ENCODE data around the gene MYO1G.

DNA sequence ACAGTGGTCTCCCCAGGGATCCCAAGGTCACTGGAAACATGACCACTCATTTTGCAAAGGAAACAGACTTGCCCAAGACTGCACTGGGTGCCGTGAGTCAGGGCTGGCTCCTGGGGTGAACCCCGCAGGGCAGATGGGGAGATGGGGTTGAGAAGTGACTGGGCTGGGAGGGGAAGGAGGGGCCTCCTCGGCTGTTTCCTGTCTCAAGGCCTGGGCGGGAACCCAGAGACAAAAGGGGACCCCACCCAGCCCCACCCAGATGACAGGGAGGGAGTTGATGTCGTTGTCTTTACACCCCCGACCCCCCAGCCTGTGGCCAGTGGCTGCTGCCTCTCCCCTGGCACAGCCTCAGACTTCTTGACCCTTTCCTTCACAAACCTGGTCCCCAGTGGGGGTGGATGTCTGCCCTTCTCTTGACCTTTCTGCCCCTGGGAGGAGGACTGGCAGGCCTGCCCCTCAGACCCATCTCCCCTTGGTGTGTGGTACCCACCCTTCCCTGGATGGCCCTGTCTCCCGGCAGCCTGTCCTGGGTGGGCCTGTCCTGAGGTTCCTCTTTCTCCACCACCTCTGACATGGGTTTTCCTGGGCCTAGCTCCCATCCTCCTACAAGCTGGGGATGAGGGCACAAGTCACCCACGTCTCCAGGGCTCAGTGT lies 1.4 kb downstream of the MYO1G start:
- TF ChIP-seq KLF1 (tag; IDR thresholded peaks at IDR 0.05) (no peak), ATF7 (IDR thresholded peaks at IDR 0.05) (no peak), AFF4 (CRISPR knock-in tag; IDR thresholded peaks at IDR 0.05) (no peak), ZNF707 (CRISPR knock-in tag; conservative IDR thresholded peaks at IDR 0.05) (no peak), MAZ (CRISPR knock-in tag; conservative IDR thresholded peaks at IDR 0.05 in 1 of 2, IDR thresholded peaks at IDR 0.05 in 1 of 2) (no peak)
